Mesenchymal stem cell (in vitro differentiated cells and primary cell): ENCODE data around the gene MUSTN1.

Experiments used
- DNase-seq: peaks from one replicate; pipeline ENCODE4 v3.0.0-alpha.2; 2013
- H2AFZ ChIP-seq: one replicate; pipeline ENCODE4 v1.6.1; 2013; ENCODE audit warnings: low read depth, mild to moderate bottlenecking, control low read depth, inconsistent platforms, low read length, moderate library complexity
- H2AK5ac ChIP-seq: 2 replicates; pipeline ENCODE4 v1.6.1; 2013; ENCODE audit warnings: low read length, moderate library complexity, mild to moderate bottlenecking, inconsistent platforms; ENCODE audit not compliant: severe bottlenecking
- H2BK120ac ChIP-seq: one replicate; pipeline ENCODE4 v1.6.1; 2013; ENCODE audit warnings: low read depth, mild to moderate bottlenecking, inconsistent platforms, low read length, moderate library complexity
- H2BK12ac ChIP-seq, 2 experiments: one replicate each; pipeline ENCODE4 v1.6.1; 2013; ENCODE audit warnings: inconsistent platforms in 2 of 2, low read length in 2 of 2, mild to moderate bottlenecking in 2 of 2, moderate library complexity in 2 of 2, control low read depth in 1 of 2
- H2BK15ac ChIP-seq: one replicate; pipeline ENCODE4 v1.6.1; 2013; ENCODE audit warnings: mild to moderate bottlenecking, low read depth, inconsistent platforms; ENCODE audit not compliant: poor library complexity, severe bottlenecking
- H2BK5ac ChIP-seq: 2 replicates; pipeline ENCODE4 v1.6.1; 2013; ENCODE audit warnings: low read depth, mild to moderate bottlenecking, low read length, control low read depth, inconsistent platforms; ENCODE audit not compliant: poor library complexity, severe bottlenecking
- H3K14ac ChIP-seq, 2 experiments: one replicate each; pipeline ENCODE4 v1.6.1; 2013; ENCODE audit warnings: inconsistent platforms in 2 of 2, low read length in 2 of 2, control low read depth in 1 of 2, mild to moderate bottlenecking in 1 of 2, moderate library complexity in 1 of 2
- H3K18ac ChIP-seq, 2 experiments: one replicate each; pipeline ENCODE4 v1.6.1; 2013; ENCODE audit warnings: inconsistent platforms in 2 of 2, low read length in 2 of 2, control low read depth in 1 of 2, low read depth in 1 of 2, mild to moderate bottlenecking in 1 of 2
- H3K23ac ChIP-seq, 2 experiments: one replicate each; pipeline ENCODE4 v1.6.1; 2013; ENCODE audit warnings: inconsistent platforms in 2 of 2, low read length in 2 of 2, mild to moderate bottlenecking in 2 of 2, moderate library complexity in 2 of 2, control low read depth in 1 of 2
- H3K27ac ChIP-seq: 2 replicates; pipeline ENCODE4 v1.5.1; 2013; ENCODE audit warnings: mild to moderate bottlenecking, moderate library complexity, low read length, control low read depth, inconsistent platforms; ENCODE audit not compliant: poor library complexity, severe bottlenecking
- H3K27me3 ChIP-seq, 2 experiments: 2 replicates each; pipeline versions ENCODE4 v1.6.1 to v1.7.0; 2013; ENCODE audit warnings: low read length in 2 of 2, mild to moderate bottlenecking in 2 of 2, moderate library complexity in 2 of 2, control low read depth in 1 of 2, inconsistent platforms in 1 of 2; ENCODE audit not compliant: control insufficient read depth in 1 of 2, insufficient read depth in 1 of 2
- H3K36me3 ChIP-seq, 2 experiments: 2 replicates each; pipeline versions ENCODE4 v1.6.1 to v1.7.0; 2013; ENCODE audit warnings: low read length in 2 of 2, control low read depth in 1 of 2, inconsistent platforms in 1 of 2, low read depth in 1 of 2, mild to moderate bottlenecking in 1 of 2; ENCODE audit not compliant: insufficient read depth in 2 of 2, control insufficient read depth in 1 of 2
- H3K4ac ChIP-seq, 2 experiments: one replicate each; pipeline ENCODE4 v1.6.1; 2013; ENCODE audit warnings: inconsistent platforms in 2 of 2, low read length in 2 of 2, mild to moderate bottlenecking in 2 of 2, moderate library complexity in 2 of 2, control low read depth in 1 of 2, low read depth in 1 of 2
- H3K4me1 ChIP-seq: 2 replicates; pipeline ENCODE4 v1.6.1; 2013; ENCODE audit warnings: low read depth, low read length, control low read depth; ENCODE audit not compliant: control insufficient read depth, insufficient read depth
- H3K4me2 ChIP-seq: 2 replicates; pipeline ENCODE4 v1.6.1; 2013; ENCODE audit warnings: low read length, mild to moderate bottlenecking, inconsistent platforms; ENCODE audit not compliant: poor library complexity, severe bottlenecking
- H3K4me3 ChIP-seq, 2 experiments: 2 replicates each; pipeline versions ENCODE4 v1.5.1 to v1.7.0; 2013; ENCODE audit warnings: low read length in 2 of 2, mild to moderate bottlenecking in 2 of 2, control low read depth in 1 of 2, low read depth in 1 of 2; ENCODE audit not compliant: insufficient read depth in 1 of 2
- H3K79me1 ChIP-seq: replicated peaks from 2 replicates; pipeline ENCODE4 v1.6.1; 2013; ENCODE audit warnings: mild to moderate bottlenecking, control low read depth, low read length, inconsistent platforms; ENCODE audit not compliant: poor library complexity, severe bottlenecking
- H3K9ac ChIP-seq: 2 replicates; pipeline ENCODE4 v1.7.0; 2013; ENCODE audit warnings: mild to moderate bottlenecking, low read length, moderate library complexity
- H3K9me3 ChIP-seq: 2 replicates; pipeline ENCODE4 v1.7.0; 2013; ENCODE audit warnings: mild to moderate bottlenecking, low read length; ENCODE audit not compliant: control insufficient read depth
- H4K8ac ChIP-seq: one replicate; pipeline ENCODE4 v1.6.1; 2013; ENCODE audit warnings: inconsistent platforms, mild to moderate bottlenecking, low read length, moderate library complexity
- H4K91ac ChIP-seq: one replicate; pipeline ENCODE4 v1.6.1; 2013; ENCODE audit warnings: mild to moderate bottlenecking, low read length, inconsistent platforms
- WGBS: methylation state at CpG from one replicate; pipeline ENCODE4 v1.1.7; 2013; ENCODE audit warnings: mixed read lengths; 5-methylcytosine and 5-hydroxymethylcytosine counted together

MUSTN1 gene

DNA sequence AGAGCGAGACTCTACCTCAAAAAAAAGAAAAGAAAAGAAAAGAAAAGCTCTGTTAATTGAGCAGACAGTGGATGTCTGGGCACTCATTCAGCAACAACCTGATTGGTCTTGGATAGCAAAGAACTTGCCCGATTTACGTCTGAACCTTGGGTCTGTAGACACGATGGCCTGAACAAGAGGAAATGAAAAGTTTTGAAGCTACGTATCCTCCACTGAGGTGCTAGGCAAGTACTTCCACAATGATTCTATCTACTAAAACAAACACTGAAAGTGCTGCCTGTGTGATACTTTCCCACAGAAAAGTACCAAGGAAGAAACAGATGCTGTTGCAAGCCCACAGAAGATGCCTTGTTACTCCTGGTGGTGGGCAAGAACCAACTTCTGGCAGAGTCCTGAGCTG lies 21.8 kb upstream of the MUSTN1 start:
- peaks cover 11% of the 10 kb centered on the region for H3K4me1 ChIP-seq
- no peak overlapping the region for H3K4me2 ChIP-seq
- H3K27ac ChIP-seq: no peak overlapping the region
- H2AK5ac ChIP-seq: no peak overlapping the region
- peaks cover 17% of the 10 kb centered on the region for H3K79me1 ChIP-seq
- H3K4me3 ChIP-seq: no peak overlapping the region
- H4K8ac ChIP-seq: no peak overlapping the region
- H4K91ac ChIP-seq: no peak overlapping the region
- H3K23ac ChIP-seq: no peak overlapping the region
- H2BK5ac ChIP-seq: no peak overlapping the region
- H3K9ac ChIP-seq: no peak overlapping the region
- peaks cover 15 to 18% of the 10 kb centered on the region in 2 experiments for H3K36me3 ChIP-seq
- H3K14ac ChIP-seq: no peak overlapping the region
- no peak overlapping the region for H3K4ac ChIP-seq
- DNase-seq: no peak
- H3K18ac ChIP-seq: no peak overlapping the region
- H2BK15ac ChIP-seq: no peak overlapping the region
- H2BK120ac ChIP-seq: no peak overlapping the region
- no peak overlapping the region for H2AFZ ChIP-seq
- H2BK12ac ChIP-seq: no peak overlapping the region
- no peaks in the 10 kb centered on the region for H3K27me3 ChIP-seq
- H3K9me3 ChIP-seq: no peaks in the 10 kb centered on the region
- WGBS: over 99% methylated on average over 5 of the region's 5 CpGs

- H2BK5ac ChIP-seq: no peak overlapping the region
- no peak overlapping the region for H3K4me2 ChIP-seq
- no peak overlapping the region for H2AFZ ChIP-seq
- H3K14ac ChIP-seq: no peak overlapping the region
- H3K4me3 ChIP-seq: no peak overlapping the region
- H2BK15ac ChIP-seq: no peak overlapping the region
- peaks cover 14% of the 10 kb centered on the region for H3K79me1 ChIP-seq
- H3K9me3 ChIP-seq: no peaks in the 10 kb centered on the region
- H3K27me3 ChIP-seq: no peaks in the 10 kb centered on the region
- no peak overlapping the region for H2BK12ac ChIP-seq
- no peak overlapping the region for H4K91ac ChIP-seq
- no peak overlapping the region for H3K9ac ChIP-seq
- H4K8ac ChIP-seq: no peak overlapping the region
- no peak for DNase-seq
- no peak overlapping the region for H3K4ac ChIP-seq
- WGBS: 100% methylated on average over 1 of the region's 2 CpGs
- no peak overlapping the region for H2AK5ac ChIP-seq
- H2BK120ac ChIP-seq: no peak overlapping the region
- peaks cover 1% of the 10 kb centered on the region for H3K4me1 ChIP-seq
- no peak overlapping the region for H3K23ac ChIP-seq
- H3K27ac ChIP-seq: no peak overlapping the region
- peaks cover 28 to 32% of the 10 kb centered on the region in 2 experiments for H3K36me3 ChIP-seq
- no peak overlapping the region for H3K18ac ChIP-seq
Measured at GRCh38 chr3:52854013-52854412, 19.2 kb upstream of the MUSTN1 start.

- H3K18ac ChIP-seq: no peak overlapping the region
- 99% methylated on average over 2 of the region's 2 CpGs for WGBS
- no peak overlapping the region for H3K4ac ChIP-seq
- H3K27me3 ChIP-seq: no peaks in the 10 kb centered on the region
- H3K23ac ChIP-seq: no peak overlapping the region
- H4K8ac ChIP-seq: no peak overlapping the region
- H4K91ac ChIP-seq: no peak overlapping the region
- no peak for DNase-seq
- H2AFZ ChIP-seq: no peak overlapping the region
- no peak overlapping the region for H2BK120ac ChIP-seq
- H2BK12ac ChIP-seq: no peak overlapping the region
- H2BK15ac ChIP-seq: no peak overlapping the region
- H3K79me1 ChIP-seq: peaks cover 9% of the 10 kb centered on the region
- no peak overlapping the region for H3K9ac ChIP-seq
- H3K14ac ChIP-seq: no peak overlapping the region
- H3K9me3 ChIP-seq: no peaks in the 10 kb centered on the region
- H3K27ac ChIP-seq: no peak overlapping the region
- H3K4me2 ChIP-seq: no peak overlapping the region
- H3K36me3 ChIP-seq: peaks cover 35 to 43% of the 10 kb centered on the region in 2 experiments
- H3K4me1 ChIP-seq: peaks cover 1% of the 10 kb centered on the region
- H3K4me3 ChIP-seq: no peak overlapping the region
- no peak overlapping the region for H2BK5ac ChIP-seq
- no peak overlapping the region for H2AK5ac ChIP-seq
Measured at GRCh38 chr3:52852419-52852818, 17.6 kb upstream of the MUSTN1 start.

GRCh38 chr3:52851348-52851747 lies 16.5 kb upstream of the MUSTN1 start:
- Histone ChIP-seq H3K27ac (no peak overlapping the region), H4K91ac (no peak overlapping the region), H3K9ac (no peak overlapping the region), H3K4me2 (no peak overlapping the region), H3K23ac (no peak overlapping the region), H2AK5ac (no peak overlapping the region), H2BK5ac (no peak overlapping the region), H3K36me3 (peaks cover 40 to 52% of the 10 kb centered on the region in 2 experiments), H3K18ac (no peak overlapping the region), H3K14ac (no peak overlapping the region), H2BK15ac (no peak overlapping the region), H3K4me3 (no peak overlapping the region), H3K9me3 (no peaks in the 10 kb centered on the region), H3K27me3 (no peaks in the 10 kb centered on the region), H3K4me1 (peaks cover 1% of the 10 kb centered on the region), H3K79me1 (peaks cover 5% of the 10 kb centered on the region), H2AFZ (no peak overlapping the region), H2BK12ac (no peak overlapping the region), H2BK120ac (no peak overlapping the region), H4K8ac (no peak overlapping the region), H3K4ac (no peak overlapping the region)
- DNase-seq: peak; percentile 53
- 63% methylated on average over 3 of the region's 3 CpGs for WGBS
